ENCODE data around the gene OR6C68.

DNA sequence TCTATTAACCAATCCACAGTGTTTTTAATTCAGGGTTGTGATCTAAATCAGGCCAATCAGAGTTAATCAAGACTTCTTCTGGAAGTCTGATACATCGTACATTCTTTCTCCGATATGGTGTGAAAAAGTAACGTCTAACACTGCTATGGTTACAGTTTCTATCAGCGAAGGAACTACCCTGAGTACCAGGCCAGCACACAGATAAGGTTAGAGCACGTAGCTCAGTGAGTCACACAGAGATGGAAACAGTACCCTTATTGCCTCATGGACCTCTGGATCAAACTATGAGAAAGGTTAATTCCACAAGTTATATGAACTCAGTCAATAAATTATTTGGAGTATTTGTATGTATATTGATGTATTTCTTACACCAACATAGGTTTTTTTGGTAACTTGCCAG lies 3.3 kb downstream of the OR6C68 start:
- TF ChIP-seq, protein P1, sequence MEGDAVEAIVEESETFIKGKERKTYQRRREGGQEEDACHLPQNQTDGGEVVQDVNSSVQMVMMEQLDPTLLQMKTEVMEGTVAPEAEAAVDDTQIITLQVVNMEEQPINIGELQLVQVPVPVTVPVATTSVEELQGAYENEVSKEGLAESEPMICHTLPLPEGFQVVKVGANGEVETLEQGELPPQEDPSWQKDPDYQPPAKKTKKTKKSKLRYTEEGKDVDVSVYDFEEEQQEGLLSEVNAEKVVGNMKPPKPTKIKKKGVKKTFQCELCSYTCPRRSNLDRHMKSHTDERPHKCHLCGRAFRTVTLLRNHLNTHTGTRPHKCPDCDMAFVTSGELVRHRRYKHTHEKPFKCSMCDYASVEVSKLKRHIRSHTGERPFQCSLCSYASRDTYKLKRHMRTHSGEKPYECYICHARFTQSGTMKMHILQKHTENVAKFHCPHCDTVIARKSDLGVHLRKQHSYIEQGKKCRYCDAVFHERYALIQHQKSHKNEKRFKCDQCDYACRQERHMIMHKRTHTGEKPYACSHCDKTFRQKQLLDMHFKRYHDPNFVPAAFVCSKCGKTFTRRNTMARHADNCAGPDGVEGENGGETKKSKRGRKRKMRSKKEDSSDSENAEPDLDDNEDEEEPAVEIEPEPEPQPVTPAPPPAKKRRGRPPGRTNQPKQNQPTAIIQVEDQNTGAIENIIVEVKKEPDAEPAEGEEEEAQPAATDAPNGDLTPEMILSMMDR (IDR thresholded peaks at IDR 0.05), result no peak
- TF ChIP-seq POLR2A (IDR thresholded peaks at IDR 0.05), result no peak
